ENCODE results near the gene FAM209B.

GRCh38 chr20:56580226-56580625 is 47.2 kb downstream of the FAM209B start:
- TF ChIP-seq EZH2 (IDR thresholded peaks at IDR 0.05; ENCODE audit: insufficient read depth, poor library complexity, severe bottlenecking) (no peak), EZH2phosphoT487 (IDR thresholded peaks at IDR 0.05; ENCODE audit: insufficient read depth, low read depth) (no peak)
